Amygdala (tissue), 56 donors: ENCODE results near the gene CCDC88C.
"Not testable (repeated sequence)": the region's sequence is repeated elsewhere in the genome, so short reads cannot be mapped to it uniquely, and the experiment has no call there.

Experiments used
- DNase-seq, 56 donors: peaks; one replicate each; lab custom pipeline; 2025; lab: John Stamatoyannopoulos, UW

The CCDC88C gene

GRCh38 chr14:91417120-91417982 lies at the start of gene CCDC88C:
CCDC88C (minus strand) TSS chr14:91417820; CDS start chr14:91417690, 130 bp downstream.
- DNase-seq: peak in 17 of 56 donors; percentile 10 to 59 (median 34)

- DNase-seq: no peak
These were observed 48.6 kb upstream of the CCDC88C start for GRCh38 chr14:91466192-91466591.

GRCh38 chr14:91464615-91465205 lies 47.1 kb upstream of the CCDC88C start:
- DNase-seq: no peak

- no peak for DNase-seq
These were observed 41.0 kb upstream of the CCDC88C start for GRCh38 chr14:91458612-91459011.

GRCh38 chr14:91456283-91456682 lies 38.7 kb upstream of the CCDC88C start:
- no peak for DNase-seq

- no peak for DNase-seq
These were observed 37.0 kb upstream of the CCDC88C start for GRCh38 chr14:91454580-91454979.

GRCh38 chr14:91454155-91454554 lies 36.5 kb upstream of the CCDC88C start:
- DNase-seq: no peak

- DNase-seq: no peak
These were observed 36.1 kb upstream of the CCDC88C start for GRCh38 chr14:91453744-91454143.

- DNase-seq: no peak
These were observed 26.9 kb upstream of the CCDC88C start for GRCh38 chr14:91444335-91445020.

GRCh38 chr14:91439345-91439744 lies 21.7 kb upstream of the CCDC88C start:
- DNase-seq: no peak

- DNase-seq: no peak
These were observed 21.2 kb upstream of the CCDC88C start for GRCh38 chr14:91438845-91439244.

- DNase-seq: not testable (repeated sequence)
These were observed 18.6 kb upstream of the CCDC88C start for GRCh38 chr14:91436266-91436665.

- no peak for DNase-seq
These were observed 11.8 kb upstream of the CCDC88C start for GRCh38 chr14:91429385-91429784.

- not testable (repeated sequence) for DNase-seq
These were observed 11.3 kb upstream of the CCDC88C start for GRCh38 chr14:91428931-91429330.

- not testable (repeated sequence) for DNase-seq
These were observed 7.9 kb upstream of the CCDC88C start for GRCh38 chr14:91425531-91425944.

GRCh38 chr14:91424813-91425530 lies 7.4 kb upstream of the CCDC88C start:
- no peak for DNase-seq

- DNase-seq: no peak
These were observed 3.1 kb upstream of the CCDC88C start for GRCh38 chr14:91420686-91421085.

- DNase-seq: no peak
These were observed 1.8 kb upstream of the CCDC88C start for GRCh38 chr14:91419451-91419850.

GRCh38 chr14:91419044-91419397 lies 1.4 kb upstream of the CCDC88C start:
- no peak for DNase-seq

GRCh38 chr14:91418387-91419043 lies 895 bp upstream of the CCDC88C start:
- peak in 30 of 56 donors; percentile 9 to 73 (median 42) for DNase-seq
